Karpas-422 (cell line): Measurements from ENCODE around the gene PTTG1IP. TPM values are rescaled to one million over a fixed set of nuclear protein-coding genes. Genes with fewer than 3 reads are reported as not detected.

Experiments used
- total RNA-seq: library from RNA; depleted of rRNA; stranded (reverse); fragments of >200 nt; shearing (Covaris generic); gene quantifications from 2 replicates; pipeline ENCODE4 v1.2.3, GENCODE V29; 2014; ENCODE audit warnings: low replicate concordance; rRNA removed

The PTTG1IP gene
- total RNA-seq, 1 experiment from 2014 or later: 44.7 TPM

Other genes starting within 250 kb of the PTTG1IP start
- gene KRTAP10-9, start 246.6 kb downstream of the PTTG1IP start, total RNA-seq: not detected in 2 replicates
- not detected in 2 replicates for gene KRTAP10-10, start 236.3 kb downstream of the PTTG1IP start, total RNA-seq
- gene KRTAP10-11, start 227.3 kb downstream of the PTTG1IP start, total RNA-seq: not detected in 2 replicates
- not detected in 2 replicates for gene KRTAP12-4, start 219.0 kb downstream of the PTTG1IP start, total RNA-seq
- not detected in 2 replicates for gene KRTAP12-3, start 215.8 kb downstream of the PTTG1IP start, total RNA-seq
- gene KRTAP12-2, start 206.8 kb downstream of the PTTG1IP start, total RNA-seq: not detected in 2 replicates
- gene KRTAP12-1, start 191.5 kb downstream of the PTTG1IP start, total RNA-seq: not detected in 2 replicates
- not detected in 2 replicates for gene KRTAP10-12, start 176.5 kb downstream of the PTTG1IP start, total RNA-seq
- gene TSPEAR, start 162.1 kb downstream of the PTTG1IP start, total RNA-seq: not detected in 2 replicates
- 126 and 148 TPM in 2 replicates for gene UBE2G2, start 71.9 kb downstream of the PTTG1IP start, total RNA-seq
- 70.3 and 80.3 TPM in 2 replicates for gene SUMO3, start 55.6 kb downstream of the PTTG1IP start, total RNA-seq
- 252 and 484 TPM in 2 replicates for gene ITGB2, start 47.2 kb upstream of the PTTG1IP start, total RNA-seq
- 12.2 and 48.7 TPM in 2 replicates for gene SLX9, start 66.3 kb upstream of the PTTG1IP start, total RNA-seq
- gene ADARB1, start 200.9 kb upstream of the PTTG1IP start, total RNA-seq: 1.4 and 2.0 TPM in 2 replicates